Measurements from ENCODE around the gene HOXA5.
A peak's percentile ranks its signal among the peaks of the same experiment; 100 is the strongest.

Gene HOXA5

GRCh38 chr7:27116962-27117886, 26.3 kb downstream of the HOXA5 start:
- TF ChIP-seq, protein P1, sequence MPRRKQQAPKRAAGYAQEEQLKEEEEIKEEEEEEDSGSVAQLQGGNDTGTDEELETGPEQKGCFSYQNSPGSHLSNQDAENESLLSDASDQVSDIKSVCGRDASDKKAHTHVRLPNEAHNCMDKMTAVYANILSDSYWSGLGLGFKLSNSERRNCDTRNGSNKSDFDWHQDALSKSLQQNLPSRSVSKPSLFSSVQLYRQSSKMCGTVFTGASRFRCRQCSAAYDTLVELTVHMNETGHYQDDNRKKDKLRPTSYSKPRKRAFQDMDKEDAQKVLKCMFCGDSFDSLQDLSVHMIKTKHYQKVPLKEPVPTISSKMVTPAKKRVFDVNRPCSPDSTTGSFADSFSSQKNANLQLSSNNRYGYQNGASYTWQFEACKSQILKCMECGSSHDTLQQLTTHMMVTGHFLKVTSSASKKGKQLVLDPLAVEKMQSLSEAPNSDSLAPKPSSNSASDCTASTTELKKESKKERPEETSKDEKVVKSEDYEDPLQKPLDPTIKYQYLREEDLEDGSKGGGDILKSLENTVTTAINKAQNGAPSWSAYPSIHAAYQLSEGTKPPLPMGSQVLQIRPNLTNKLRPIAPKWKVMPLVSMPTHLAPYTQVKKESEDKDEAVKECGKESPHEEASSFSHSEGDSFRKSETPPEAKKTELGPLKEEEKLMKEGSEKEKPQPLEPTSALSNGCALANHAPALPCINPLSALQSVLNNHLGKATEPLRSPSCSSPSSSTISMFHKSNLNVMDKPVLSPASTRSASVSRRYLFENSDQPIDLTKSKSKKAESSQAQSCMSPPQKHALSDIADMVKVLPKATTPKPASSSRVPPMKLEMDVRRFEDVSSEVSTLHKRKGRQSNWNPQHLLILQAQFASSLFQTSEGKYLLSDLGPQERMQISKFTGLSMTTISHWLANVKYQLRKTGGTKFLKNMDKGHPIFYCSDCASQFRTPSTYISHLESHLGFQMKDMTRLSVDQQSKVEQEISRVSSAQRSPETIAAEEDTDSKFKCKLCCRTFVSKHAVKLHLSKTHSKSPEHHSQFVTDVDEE (CRISPR knock-in tag; IDR thresholded peaks at IDR 0.05) = no peak
- TF ChIP-seq, protein P2, sequence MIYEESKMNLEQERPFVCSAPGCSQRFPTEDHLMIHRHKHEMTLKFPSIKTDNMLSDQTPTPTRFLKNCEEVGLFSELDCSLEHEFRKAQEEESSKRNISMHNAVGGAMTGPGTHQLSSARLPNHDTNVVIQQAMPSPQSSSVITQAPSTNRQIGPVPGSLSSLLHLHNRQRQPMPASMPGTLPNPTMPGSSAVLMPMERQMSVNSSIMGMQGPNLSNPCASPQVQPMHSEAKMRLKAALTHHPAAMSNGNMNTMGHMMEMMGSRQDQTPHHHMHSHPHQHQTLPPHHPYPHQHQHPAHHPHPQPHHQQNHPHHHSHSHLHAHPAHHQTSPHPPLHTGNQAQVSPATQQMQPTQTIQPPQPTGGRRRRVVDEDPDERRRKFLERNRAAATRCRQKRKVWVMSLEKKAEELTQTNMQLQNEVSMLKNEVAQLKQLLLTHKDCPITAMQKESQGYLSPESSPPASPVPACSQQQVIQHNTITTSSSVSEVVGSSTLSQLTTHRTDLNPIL (CRISPR knock-in tag; IDR thresholded peaks at IDR 0.05; ENCODE audit: low read depth) = no peak
- TF ChIP-seq ZC3H10 (CRISPR knock-in tag; IDR thresholded peaks at IDR 0.05) (no peak), ZNF70 (CRISPR knock-in tag; IDR thresholded peaks at IDR 0.05) (no peak), ZNF8 (CRISPR knock-in tag; IDR thresholded peaks at IDR 0.05) (no peak), ESRRG (CRISPR knock-in tag; IDR thresholded peaks at IDR 0.05) (no peak), TOX (CRISPR knock-in tag; IDR thresholded peaks at IDR 0.05; ENCODE audit: borderline replicate concordance) (no peak), CSDC2 (CRISPR knock-in tag; IDR thresholded peaks at IDR 0.05) (no peak), GLIS3 (CRISPR knock-in tag; IDR thresholded peaks at IDR 0.05) (no peak)
- TF ChIP-seq, protein P3, sequence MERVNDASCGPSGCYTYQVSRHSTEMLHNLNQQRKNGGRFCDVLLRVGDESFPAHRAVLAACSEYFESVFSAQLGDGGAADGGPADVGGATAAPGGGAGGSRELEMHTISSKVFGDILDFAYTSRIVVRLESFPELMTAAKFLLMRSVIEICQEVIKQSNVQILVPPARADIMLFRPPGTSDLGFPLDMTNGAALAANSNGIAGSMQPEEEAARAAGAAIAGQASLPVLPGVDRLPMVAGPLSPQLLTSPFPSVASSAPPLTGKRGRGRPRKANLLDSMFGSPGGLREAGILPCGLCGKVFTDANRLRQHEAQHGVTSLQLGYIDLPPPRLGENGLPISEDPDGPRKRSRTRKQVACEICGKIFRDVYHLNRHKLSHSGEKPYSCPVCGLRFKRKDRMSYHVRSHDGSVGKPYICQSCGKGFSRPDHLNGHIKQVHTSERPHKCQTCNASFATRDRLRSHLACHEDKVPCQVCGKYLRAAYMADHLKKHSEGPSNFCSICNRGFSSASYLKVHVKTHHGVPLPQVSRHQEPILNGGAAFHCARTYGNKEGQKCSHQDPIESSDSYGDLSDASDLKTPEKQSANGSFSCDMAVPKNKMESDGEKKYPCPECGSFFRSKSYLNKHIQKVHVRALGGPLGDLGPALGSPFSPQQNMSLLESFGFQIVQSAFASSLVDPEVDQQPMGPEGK (CRISPR knock-in tag; IDR thresholded peaks at IDR 0.05; ENCODE audit: borderline replicate concordance) = no peak
- TF ChIP-seq, protein P4, sequence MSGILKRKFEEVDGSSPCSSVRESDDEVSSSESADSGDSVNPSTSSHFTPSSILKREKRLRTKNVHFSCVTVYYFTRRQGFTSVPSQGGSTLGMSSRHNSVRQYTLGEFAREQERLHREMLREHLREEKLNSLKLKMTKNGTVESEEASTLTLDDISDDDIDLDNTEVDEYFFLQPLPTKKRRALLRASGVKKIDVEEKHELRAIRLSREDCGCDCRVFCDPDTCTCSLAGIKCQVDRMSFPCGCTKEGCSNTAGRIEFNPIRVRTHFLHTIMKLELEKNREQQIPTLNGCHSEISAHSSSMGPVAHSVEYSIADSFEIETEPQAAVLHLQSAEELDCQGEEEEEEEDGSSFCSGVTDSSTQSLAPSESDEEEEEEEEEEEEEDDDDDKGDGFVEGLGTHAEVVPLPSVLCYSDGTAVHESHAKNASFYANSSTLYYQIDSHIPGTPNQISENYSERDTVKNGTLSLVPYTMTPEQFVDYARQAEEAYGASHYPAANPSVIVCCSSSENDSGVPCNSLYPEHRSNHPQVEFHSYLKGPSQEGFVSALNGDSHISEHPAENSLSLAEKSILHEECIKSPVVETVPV (CRISPR knock-in tag; IDR thresholded peaks at IDR 0.05) = no peak
- TF ChIP-seq, protein P5, sequence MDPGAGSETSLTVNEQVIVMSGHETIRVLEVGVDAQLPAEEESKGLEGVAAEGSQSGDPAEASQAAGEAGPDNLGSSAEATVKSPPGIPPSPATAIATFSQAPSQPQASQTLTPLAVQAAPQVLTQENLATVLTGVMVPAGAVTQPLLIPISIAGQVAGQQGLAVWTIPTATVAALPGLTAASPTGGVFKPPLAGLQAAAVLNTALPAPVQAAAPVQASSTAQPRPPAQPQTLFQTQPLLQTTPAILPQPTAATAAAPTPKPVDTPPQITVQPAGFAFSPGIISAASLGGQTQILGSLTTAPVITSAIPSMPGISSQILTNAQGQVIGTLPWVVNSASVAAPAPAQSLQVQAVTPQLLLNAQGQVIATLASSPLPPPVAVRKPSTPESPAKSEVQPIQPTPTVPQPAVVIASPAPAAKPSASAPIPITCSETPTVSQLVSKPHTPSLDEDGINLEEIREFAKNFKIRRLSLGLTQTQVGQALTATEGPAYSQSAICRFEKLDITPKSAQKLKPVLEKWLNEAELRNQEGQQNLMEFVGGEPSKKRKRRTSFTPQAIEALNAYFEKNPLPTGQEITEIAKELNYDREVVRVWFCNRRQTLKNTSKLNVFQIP (CRISPR knock-in tag; IDR thresholded peaks at IDR 0.05; ENCODE audit: borderline replicate concordance, low read depth) = no peak
- no peak for ATAC-seq

DNA sequence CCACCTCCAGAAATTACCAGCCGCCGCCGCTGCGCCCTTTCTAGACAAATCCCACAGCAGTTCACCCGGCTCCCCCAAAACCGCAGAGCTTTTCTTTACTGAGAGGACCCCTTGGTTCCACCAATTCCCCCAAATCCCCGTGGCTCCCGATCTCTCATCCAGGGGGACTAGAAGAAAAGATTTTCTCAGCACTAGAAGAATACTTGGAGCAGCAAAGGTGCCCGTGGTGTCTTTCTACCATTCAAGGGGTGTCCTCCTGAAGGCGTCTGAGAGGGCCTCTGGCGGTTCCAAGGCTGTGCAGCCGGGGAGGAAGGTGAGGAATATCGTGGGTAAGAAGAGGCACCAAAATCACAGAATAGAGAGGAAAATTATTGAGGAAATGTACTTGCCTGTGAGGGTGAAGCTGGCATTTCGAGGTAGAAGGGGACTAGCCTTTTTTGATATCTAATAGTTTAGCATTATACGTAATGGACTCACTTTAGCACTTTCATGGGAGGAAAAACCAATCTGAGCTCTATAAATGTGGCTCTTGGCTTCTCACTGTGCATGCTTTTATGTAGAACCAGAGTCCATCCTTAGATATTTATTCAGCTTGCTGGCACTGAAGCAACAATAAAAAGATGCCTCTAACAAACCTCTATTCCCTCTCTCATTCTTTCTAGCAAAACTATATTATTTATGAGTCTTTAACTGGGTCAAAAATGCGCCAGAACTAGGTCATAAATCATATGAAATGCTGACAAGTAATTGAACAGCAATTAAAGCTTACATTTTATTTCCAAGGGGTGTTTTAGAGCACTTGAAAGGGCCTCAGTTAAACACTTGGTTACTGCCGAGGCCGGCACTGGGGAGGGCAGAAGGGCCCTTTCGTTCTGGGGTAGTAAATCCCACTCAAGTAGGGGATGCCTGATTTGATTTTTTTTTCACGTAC, 27.2 kb downstream of the HOXA5 start:
- TF ChIP-seq ZFP3 (CRISPR knock-in tag; IDR thresholded peaks at IDR 0.05) = no peak
- no peak for TF ChIP-seq CSDC2 (CRISPR knock-in tag; IDR thresholded peaks at IDR 0.05)
- TF ChIP-seq, protein P2 (CRISPR knock-in tag; IDR thresholded peaks at IDR 0.05; ENCODE audit: low read depth) = no peak
- ATAC-seq = no peak

- peak; percentile 23; the same call in 2 of the 3 replicates for ATAC-seq
- TF ChIP-seq CSDC2 (CRISPR knock-in tag; IDR thresholded peaks at IDR 0.05) = no peak
- TF ChIP-seq ZC3H10 (CRISPR knock-in tag; IDR thresholded peaks at IDR 0.05) = no peak
- TF ChIP-seq, protein P4 (CRISPR knock-in tag; IDR thresholded peaks at IDR 0.05) = no peak
- no peak for TF ChIP-seq OSR1 (CRISPR knock-in tag; IDR thresholded peaks at IDR 0.05)
- no peak for TF ChIP-seq TCF4 (CRISPR knock-in tag; IDR thresholded peaks at IDR 0.05; ENCODE audit: borderline replicate concordance)
- TF ChIP-seq ARNTL (CRISPR knock-in tag; IDR thresholded peaks at IDR 0.05; ENCODE audit: borderline replicate concordance, low read depth) = no peak
- TF ChIP-seq, protein P1 (CRISPR knock-in tag; IDR thresholded peaks at IDR 0.05) = no peak
- no peak for TF ChIP-seq GLIS3 (CRISPR knock-in tag; IDR thresholded peaks at IDR 0.05)
These were observed 28.1 kb downstream of the HOXA5 start for GRCh38 chr7:27115221-27116026.
